HL-60 (cell line): ENCODE results near the gene PIMREG.

Source experiments
- POLR2AphosphoS5 ChIP-seq: IDR thresholded peaks from 2 replicates; pipeline ENCODE4 v1.6.1; 2012; ENCODE audit warnings: low read depth
- TF ChIP-seq, protein P1 (sequence below): IDR thresholded peaks from one replicate; pipeline ENCODE4 v1.5.1; 2011; ENCODE audit warnings: low read length, control low read depth, inconsistent platforms; ENCODE audit not compliant: insufficient read depth

DNA sequence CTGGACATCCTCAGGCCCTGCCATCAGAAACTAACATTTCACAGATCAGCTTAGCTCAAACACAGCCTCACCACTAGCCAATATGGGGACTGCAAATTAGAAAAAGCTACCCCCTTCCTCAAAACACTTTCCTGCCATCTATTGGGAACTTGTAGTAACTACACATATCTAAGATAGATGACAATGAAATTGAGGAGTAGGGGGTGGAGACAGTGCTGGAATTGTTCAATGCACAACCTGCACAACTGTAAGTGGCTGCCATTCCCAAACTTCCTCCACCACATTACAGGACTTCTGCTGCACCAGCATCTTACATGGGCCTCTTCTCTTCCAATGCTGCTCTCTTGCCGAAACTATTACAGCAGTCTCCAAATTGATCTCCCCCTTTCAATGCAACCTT, 31.2 kb upstream of the PIMREG start:
- TF ChIP-seq, protein P1, sequence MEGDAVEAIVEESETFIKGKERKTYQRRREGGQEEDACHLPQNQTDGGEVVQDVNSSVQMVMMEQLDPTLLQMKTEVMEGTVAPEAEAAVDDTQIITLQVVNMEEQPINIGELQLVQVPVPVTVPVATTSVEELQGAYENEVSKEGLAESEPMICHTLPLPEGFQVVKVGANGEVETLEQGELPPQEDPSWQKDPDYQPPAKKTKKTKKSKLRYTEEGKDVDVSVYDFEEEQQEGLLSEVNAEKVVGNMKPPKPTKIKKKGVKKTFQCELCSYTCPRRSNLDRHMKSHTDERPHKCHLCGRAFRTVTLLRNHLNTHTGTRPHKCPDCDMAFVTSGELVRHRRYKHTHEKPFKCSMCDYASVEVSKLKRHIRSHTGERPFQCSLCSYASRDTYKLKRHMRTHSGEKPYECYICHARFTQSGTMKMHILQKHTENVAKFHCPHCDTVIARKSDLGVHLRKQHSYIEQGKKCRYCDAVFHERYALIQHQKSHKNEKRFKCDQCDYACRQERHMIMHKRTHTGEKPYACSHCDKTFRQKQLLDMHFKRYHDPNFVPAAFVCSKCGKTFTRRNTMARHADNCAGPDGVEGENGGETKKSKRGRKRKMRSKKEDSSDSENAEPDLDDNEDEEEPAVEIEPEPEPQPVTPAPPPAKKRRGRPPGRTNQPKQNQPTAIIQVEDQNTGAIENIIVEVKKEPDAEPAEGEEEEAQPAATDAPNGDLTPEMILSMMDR: peak; percentile 17
- no peak for TF ChIP-seq POLR2AphosphoS5
